GM18858 (cell line): ENCODE data around the gene BBS1.
"Not testable (repeated sequence)": the region's sequence is repeated elsewhere in the genome, so short reads cannot be mapped to it uniquely, and the experiment has no call there.

Experiments used
- ATAC-seq: cut with Tn5 transposase; IDR thresholded peaks from one replicate; pipeline ENCODE4 v1.9.1; 2021; ENCODE audit not compliant: unreplicated experiment

BBS1 gene

DNA sequence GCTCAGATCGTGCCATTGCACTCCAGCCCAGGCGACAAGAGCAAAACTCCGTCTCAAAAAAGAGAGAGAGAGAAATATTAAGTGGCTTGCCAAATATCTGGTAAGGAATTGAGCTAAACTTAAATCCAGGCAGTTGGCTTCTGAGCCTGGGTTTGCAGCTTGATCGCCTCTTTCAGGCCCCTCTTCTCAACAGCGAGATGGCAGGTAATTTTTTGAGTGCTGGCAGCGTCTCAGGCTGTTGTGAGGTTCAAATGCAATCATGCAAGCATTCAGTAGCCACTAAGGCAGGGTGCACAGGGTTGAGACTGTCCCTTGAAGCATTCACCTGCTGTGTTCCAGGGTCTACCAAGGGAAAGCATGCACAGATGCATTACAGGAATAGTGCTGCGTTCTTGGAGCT lies 58.6 kb downstream of the BBS1 start:
- no peak for ATAC-seq

- ATAC-seq, result no peak
Observed at GRCh38 chr11:66570079-66570849, 59.8 kb downstream of the BBS1 start.

- no peak for ATAC-seq
Observed at GRCh38 chr11:66570850-66571180, 60.4 kb downstream of the BBS1 start.

DNA sequence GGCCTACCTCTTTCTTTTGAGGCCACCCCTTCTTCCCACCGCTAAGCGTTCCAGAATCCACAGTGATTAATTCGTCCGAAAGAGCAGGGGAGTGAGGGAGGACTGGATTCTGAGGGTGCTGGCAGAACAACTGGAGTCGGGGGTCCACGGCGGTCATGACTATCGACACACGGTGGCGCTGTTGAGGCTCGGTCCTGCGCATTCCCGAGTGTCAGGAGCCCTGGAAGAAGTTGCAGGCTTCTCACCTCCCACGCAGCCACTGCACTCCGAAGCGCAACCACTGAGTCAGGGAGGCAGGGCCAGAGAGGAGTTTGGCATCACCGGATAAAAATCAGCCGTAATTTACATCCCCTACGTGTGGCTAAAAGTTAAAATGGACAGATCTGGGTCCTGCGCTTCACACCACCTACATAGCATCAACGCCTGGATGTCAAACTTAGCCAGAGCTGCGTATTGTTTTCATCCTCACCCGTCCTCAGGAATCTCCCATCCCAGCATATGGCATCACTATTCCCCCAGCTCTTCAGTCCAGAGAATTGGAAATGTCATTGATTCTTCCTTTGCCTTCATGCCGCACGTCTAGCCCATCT lies 68.7 kb downstream of the BBS1 start:
- no peak for ATAC-seq

- ATAC-seq, result no peak
Observed at GRCh38 chr11:66580803-66581202, 70.4 kb downstream of the BBS1 start.

DNA sequence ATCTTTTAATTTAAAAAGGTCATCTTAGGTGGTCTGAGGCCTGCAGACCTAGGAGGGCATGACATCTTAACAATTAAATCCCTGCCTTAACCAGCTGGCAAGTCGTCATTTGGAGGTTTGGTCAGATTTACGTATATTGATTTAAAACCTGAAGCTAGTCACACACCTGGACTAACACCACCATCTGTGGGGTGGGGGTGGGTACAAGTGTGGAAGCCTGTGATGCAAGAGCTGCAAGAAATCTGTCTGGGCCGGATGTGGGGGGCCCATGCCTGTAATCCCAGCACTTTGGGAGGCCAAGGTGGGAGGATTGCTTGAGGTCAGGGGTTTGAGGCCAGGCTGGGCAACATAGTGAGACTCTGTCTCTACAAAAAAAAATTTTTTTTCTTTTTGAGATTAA lies 70.8 kb downstream of the BBS1 start:
- ATAC-seq, result no peak

DNA sequence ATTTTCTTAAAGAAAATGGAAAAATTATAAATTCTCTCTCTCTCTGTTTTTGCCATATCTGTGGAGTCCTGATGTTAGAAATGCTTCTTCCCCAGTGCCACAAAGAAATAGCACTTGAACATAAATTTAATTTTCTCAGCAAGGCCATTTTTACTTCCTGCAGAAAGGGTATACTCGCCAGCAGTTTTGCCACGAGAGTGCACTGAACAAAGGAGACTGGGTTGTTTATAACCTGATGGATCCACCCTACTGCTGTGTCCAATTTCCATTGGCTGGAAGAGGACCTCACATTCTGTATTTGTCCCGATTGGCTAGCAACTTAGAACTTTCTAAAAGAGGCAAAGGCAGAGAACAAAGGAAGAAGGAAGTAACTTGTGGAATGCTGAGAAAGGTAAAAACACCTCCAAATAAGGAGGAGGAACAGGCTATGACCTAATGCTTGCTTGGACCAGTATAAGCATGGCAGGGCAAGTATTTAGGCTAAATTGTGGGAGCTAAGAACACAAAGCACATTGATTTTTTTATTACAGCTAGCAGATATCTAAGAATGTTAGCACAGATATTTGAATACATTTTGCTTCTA lies 72.2 kb downstream of the BBS1 start:
- ATAC-seq, result not testable (repeated sequence)
